Panc1 (cell line): ENCODE measurements around the gene OTOG. TPM values are rescaled to one million over a fixed set of nuclear protein-coding genes. Genes with fewer than 3 reads are reported as not detected.

ENCODE experiments used
- ATAC-seq: fragments of 200-7000 bp; cut with Tn5 transposase; 2 replicates; pipeline ENCODE4 v1.9.1; 2020; ENCODE audit warnings: mild to moderate bottlenecking, moderate library complexity
- BruUV-seq: library from RNA; stranded (reverse); fragments of 400-500 nt; replicated peaks from 2 replicates; lab custom pipeline; 2021; lab: Mats Ljungman, UMichigan
- CTCF ChIA-PET: fragments of 300-600 bp; sonication (Branson Sonifier 250); formaldehyde crosslinking; loops from one replicate; lab custom pipeline; 2022; ENCODE audit warnings: antibody characterized with exemption; lab: Charles Lee
- POLR2A ChIA-PET: fragments of 300-600 bp; sonication (Branson Sonifier 250); formaldehyde crosslinking; loops from one replicate; lab custom pipeline; 2022; ENCODE audit warnings: antibody characterized with exemption; lab: Charles Lee
- DNase-seq: peaks from one replicate; pipeline ENCODE4 v3.0.0-alpha.2; 2010; ENCODE audit warnings: low read depth, low spot score
- H3K27ac ChIP-seq: 2 replicates; pipeline ENCODE4 v1.5.1; 2011; ENCODE audit warnings: mild to moderate bottlenecking, low read length, inconsistent platforms
- H3K27me3 ChIP-seq: fragments of 200-500 bp; sonication (Bioruptor generic); 2 replicates; pipeline ENCODE4 v1.6.0; 2014; ENCODE audit warnings: low read length, inconsistent platforms; ENCODE audit not compliant: control insufficient read depth, insufficient read depth
- H3K36me3 ChIP-seq: fragments of 200-500 bp; sonication (Bioruptor generic); 2 replicates; pipeline ENCODE4 v1.5.1; 2014; ENCODE audit warnings: inconsistent platforms, mild to moderate bottlenecking, low read length, moderate library complexity; ENCODE audit not compliant: control insufficient read depth, insufficient read depth
- H3K4me1 ChIP-seq: 2 replicates; pipeline ENCODE4 v1.5.1; 2011; ENCODE audit warnings: inconsistent platforms, mild to moderate bottlenecking, low read length, moderate library complexity; ENCODE audit not compliant: control insufficient read depth, insufficient read depth
- H3K4me3 ChIP-seq, 2 experiments: 2 replicates each; pipeline ENCODE4 v1.5.1; 2011 to 2012; ENCODE audit warnings: low read depth in 2 of 2, low read length in 2 of 2, mild to moderate bottlenecking in 2 of 2, inconsistent platforms in 1 of 2, moderate library complexity in 1 of 2
- H3K9me3 ChIP-seq: fragments of 200-500 bp; sonication (Bioruptor generic); 2 replicates; pipeline ENCODE4 v1.5.1; 2014; ENCODE audit warnings: low read depth, mild to moderate bottlenecking, inconsistent platforms, low read length, moderate library complexity; ENCODE audit not compliant: control insufficient read depth, insufficient read depth
- POLR2AphosphoS5 ChIP-seq: IDR thresholded peaks from 2 replicates; pipeline ENCODE4 v1.6.1; 2012; ENCODE audit warnings: mild to moderate bottlenecking, low read depth, low read length, moderate library complexity
- SIN3A ChIP-seq: IDR thresholded peaks from 2 replicates; pipeline ENCODE4 v1.6.1; 2012; ENCODE audit warnings: low read depth, mild to moderate bottlenecking, low read length, moderate library complexity, borderline replicate concordance; ENCODE audit not compliant: insufficient read depth
- TCF7L2 ChIP-seq: IDR thresholded peaks from 2 replicates; pipeline ENCODE4 v1.6.1; 2011; ENCODE audit warnings: mild to moderate bottlenecking, low read depth, low read length, inconsistent platforms
- in situ Hi-C: cut with HindIII; loops from 2 replicates; pipeline ENCODE4 v1.10.0; 2016; ENCODE audit warnings: low sequenced_read_pairs, low pct_unique_long_range_greater_than_20kb
- intact Hi-C: fragments of 100-400 bp; cut with micrococcal nuclease; formaldehyde crosslinking; loops from one replicate; pipeline ENCODE4 v1.10.0; 2022; ENCODE audit not compliant: unreplicated experiment
- total RNA-seq: library from RNA; stranded (reverse); gene quantifications from one replicate; pipeline ENCODE4 v1.2.1, GENCODE V29; 2021; ENCODE audit not compliant: unreplicated experiment
- TF ChIP-seq, protein P1 (sequence below), 2 experiments: IDR thresholded peaks; 2 replicates each; pipeline ENCODE4 v1.6.1; 2011 to 2012; ENCODE audit warnings: low read depth in 2 of 2, control low read depth in 1 of 2, low read length in 1 of 2, mild to moderate bottlenecking in 1 of 2, moderate library complexity in 1 of 2; ENCODE audit not compliant: insufficient read depth in 1 of 2
- TF ChIP-seq, protein P2 (sequence below): fragments of 450-650 bp; IDR thresholded peaks from 2 replicates; pipeline ENCODE4 v1.5.1; 2017; ENCODE audit warnings: mild to moderate bottlenecking

OTOG gene
- total RNA-seq, 1 experiment from 2014 or later: not detected

DNA sequence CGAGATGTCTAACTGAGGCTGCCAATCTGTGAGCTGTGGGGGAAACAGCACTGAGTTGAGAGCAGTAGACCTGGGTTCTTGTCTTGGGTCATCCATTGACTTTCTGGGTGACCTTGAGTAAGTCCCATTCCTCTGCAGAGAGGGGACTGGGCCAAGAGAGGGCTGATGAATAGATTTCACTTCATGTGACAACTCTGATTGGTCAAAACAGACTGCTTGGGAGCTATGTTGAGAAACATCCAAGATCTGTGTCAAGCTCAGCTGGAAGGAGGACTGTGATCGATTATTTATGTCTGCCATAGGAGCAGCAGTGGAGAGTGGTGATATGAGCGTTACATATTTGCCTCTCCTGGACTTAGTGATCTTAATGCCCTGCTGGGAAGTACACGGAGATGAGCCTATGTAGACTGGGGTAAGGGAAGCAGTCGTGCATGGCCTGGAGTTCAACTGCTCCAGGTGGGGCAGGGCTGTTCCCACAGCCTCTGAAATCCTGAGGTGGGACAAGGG lies 47.7 kb downstream of the OTOG start:
- in situ Hi-C loops: no loop called here
- CTCF ChIA-PET: no interaction called here
- DNase-seq: no peak
- no peak overlapping the region for H3K4me3 ChIP-seq
- no peak for ATAC-seq
- BruUV-seq: no TSS peak
- H3K9me3 ChIP-seq: no peaks in the 10 kb centered on the region
- intact Hi-C loops: loop anchor here (5.0 kb wide), 1 partner anchor 383 kb away; no protein-coding TSS in a partner anchor
- no peak for TF ChIP-seq SIN3A
- TF ChIP-seq TCF7L2: no peak
- TF ChIP-seq POLR2AphosphoS5: no peak
- TF ChIP-seq, protein P1, sequence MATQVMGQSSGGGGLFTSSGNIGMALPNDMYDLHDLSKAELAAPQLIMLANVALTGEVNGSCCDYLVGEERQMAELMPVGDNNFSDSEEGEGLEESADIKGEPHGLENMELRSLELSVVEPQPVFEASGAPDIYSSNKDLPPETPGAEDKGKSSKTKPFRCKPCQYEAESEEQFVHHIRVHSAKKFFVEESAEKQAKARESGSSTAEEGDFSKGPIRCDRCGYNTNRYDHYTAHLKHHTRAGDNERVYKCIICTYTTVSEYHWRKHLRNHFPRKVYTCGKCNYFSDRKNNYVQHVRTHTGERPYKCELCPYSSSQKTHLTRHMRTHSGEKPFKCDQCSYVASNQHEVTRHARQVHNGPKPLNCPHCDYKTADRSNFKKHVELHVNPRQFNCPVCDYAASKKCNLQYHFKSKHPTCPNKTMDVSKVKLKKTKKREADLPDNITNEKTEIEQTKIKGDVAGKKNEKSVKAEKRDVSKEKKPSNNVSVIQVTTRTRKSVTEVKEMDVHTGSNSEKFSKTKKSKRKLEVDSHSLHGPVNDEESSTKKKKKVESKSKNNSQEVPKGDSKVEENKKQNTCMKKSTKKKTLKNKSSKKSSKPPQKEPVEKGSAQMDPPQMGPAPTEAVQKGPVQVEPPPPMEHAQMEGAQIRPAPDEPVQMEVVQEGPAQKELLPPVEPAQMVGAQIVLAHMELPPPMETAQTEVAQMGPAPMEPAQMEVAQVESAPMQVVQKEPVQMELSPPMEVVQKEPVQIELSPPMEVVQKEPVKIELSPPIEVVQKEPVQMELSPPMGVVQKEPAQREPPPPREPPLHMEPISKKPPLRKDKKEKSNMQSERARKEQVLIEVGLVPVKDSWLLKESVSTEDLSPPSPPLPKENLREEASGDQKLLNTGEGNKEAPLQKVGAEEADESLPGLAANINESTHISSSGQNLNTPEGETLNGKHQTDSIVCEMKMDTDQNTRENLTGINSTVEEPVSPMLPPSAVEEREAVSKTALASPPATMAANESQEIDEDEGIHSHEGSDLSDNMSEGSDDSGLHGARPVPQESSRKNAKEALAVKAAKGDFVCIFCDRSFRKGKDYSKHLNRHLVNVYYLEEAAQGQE (IDR thresholded peaks at IDR 0.05; ENCODE audit: insufficient read depth in 1 of 2, low read depth in 2 of 2, low read length in 1 of 2): no peak
- TF ChIP-seq, protein P2, sequence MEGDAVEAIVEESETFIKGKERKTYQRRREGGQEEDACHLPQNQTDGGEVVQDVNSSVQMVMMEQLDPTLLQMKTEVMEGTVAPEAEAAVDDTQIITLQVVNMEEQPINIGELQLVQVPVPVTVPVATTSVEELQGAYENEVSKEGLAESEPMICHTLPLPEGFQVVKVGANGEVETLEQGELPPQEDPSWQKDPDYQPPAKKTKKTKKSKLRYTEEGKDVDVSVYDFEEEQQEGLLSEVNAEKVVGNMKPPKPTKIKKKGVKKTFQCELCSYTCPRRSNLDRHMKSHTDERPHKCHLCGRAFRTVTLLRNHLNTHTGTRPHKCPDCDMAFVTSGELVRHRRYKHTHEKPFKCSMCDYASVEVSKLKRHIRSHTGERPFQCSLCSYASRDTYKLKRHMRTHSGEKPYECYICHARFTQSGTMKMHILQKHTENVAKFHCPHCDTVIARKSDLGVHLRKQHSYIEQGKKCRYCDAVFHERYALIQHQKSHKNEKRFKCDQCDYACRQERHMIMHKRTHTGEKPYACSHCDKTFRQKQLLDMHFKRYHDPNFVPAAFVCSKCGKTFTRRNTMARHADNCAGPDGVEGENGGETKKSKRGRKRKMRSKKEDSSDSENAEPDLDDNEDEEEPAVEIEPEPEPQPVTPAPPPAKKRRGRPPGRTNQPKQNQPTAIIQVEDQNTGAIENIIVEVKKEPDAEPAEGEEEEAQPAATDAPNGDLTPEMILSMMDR: no peak
- H3K36me3 ChIP-seq: no peaks in the 10 kb centered on the region
- peaks cover 17% of the 10 kb centered on the region for H3K27me3 ChIP-seq
- no peaks in the 10 kb centered on the region for H3K4me1 ChIP-seq
- H3K27ac ChIP-seq: no peak overlapping the region
- POLR2A ChIA-PET: no interaction called here

DNA sequence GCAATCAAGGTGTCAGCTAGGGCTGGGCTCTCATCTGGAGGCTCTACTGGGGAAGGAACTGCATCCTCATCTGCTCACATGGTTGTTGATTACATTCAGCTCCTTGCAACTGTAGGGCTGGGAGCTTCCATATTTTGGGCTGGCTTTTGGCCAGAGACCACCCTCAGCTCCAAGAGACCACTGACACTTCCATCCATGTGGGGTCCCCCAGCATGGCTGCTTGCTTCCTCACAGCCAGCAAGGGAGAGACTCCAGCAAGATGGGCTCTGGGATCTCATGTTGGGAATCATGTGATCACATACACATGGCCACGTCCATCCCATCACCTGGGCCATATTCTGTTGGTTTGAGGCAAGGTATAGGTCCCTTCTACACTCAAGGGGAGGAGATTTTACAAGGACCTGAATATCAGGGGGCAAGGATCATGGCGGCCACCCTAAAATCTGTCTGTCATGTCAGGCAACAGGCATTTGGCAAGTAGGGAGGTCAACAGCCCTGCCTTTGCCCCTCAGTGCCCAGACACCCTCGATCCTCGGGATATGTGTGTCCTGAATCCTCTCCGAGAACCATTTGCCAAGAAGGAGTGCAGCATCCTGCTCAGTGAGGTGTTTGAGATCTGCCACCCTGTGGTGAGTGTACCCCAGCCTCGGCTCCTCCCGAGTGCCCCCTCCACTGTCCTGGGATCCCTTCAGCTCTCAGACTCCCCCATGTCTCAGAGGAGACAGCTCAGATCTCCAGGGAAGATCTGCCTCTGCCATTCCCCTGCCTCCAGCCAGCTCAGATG lies 48.7 kb downstream of the OTOG start:
- intact Hi-C loops: loop anchor here (5.0 kb wide), 1 partner anchor 382 kb away; no protein-coding TSS in a partner anchor
- H3K4me1 ChIP-seq: no peaks in the 10 kb centered on the region
- no peak for TF ChIP-seq TCF7L2
- TF ChIP-seq, protein P1 (IDR thresholded peaks at IDR 0.05; ENCODE audit: insufficient read depth in 1 of 2, low read depth in 2 of 2, low read length in 1 of 2): no peak
- TF ChIP-seq, protein P2: no peak
- H3K27ac ChIP-seq: no peak overlapping the region
- BruUV-seq: no TSS peak
- H3K27me3 ChIP-seq: peaks cover 13% of the 10 kb centered on the region
- no peak for ATAC-seq
- no peaks in the 10 kb centered on the region for H3K9me3 ChIP-seq
- ChIA-PET POLR2A (no interaction called here), CTCF (interaction anchor here (0.7 kb wide), 1 partner anchor 407 kb away, joined by 3 read pairs; no protein-coding TSS in a partner anchor)
- in situ Hi-C loops: no loop called here
- H3K36me3 ChIP-seq: no peaks in the 10 kb centered on the region
- H3K4me3 ChIP-seq: no peak overlapping the region
- DNase-seq: no peak
